MCF 10A (cell line): ENCODE measurements around the gene SUMO2. TPM values are rescaled to one million over a fixed set of nuclear protein-coding genes. Genes with fewer than 3 reads are reported as not detected.
"Not testable (repeated sequence)": the region's sequence is repeated elsewhere in the genome, so short reads cannot be mapped to it uniquely, and the experiment has no call there.

ENCODE experiments used
- BruUV-seq: library from RNA; stranded (reverse); fragments of 400-500 nt; replicated peaks from 2 replicates; lab custom pipeline; 2021; lab: Mats Ljungman, UMichigan
- CTCF ChIA-PET: fragments of 300-600 bp; sonication (Branson Sonifier 250); formaldehyde crosslinking; extraction: SDS; loops from one replicate; lab custom pipeline; 2021; ENCODE audit warnings: antibody characterized with exemption, inconsistent platforms; lab: Yijun Ruan, JAX
- POLR2A ChIA-PET: fragments of 300-600, 350-650 bp; sonication (Branson Sonifier 250); formaldehyde crosslinking; extraction: SDS; loops from one replicate; lab custom pipeline; 2020; ENCODE audit warnings: antibody characterized with exemption, inconsistent platforms; lab: Yijun Ruan, JAX
- DNase-seq: peaks from one replicate; pipeline ENCODE4 v3.0.0-alpha.2; 2018; ENCODE audit not compliant: unreplicated experiment
- H3K27ac Mint-ChIP-seq: one replicate; pipeline ENCODE4 v1.8.0; 2022; ENCODE audit warnings: mild to moderate bottlenecking, low read depth, mixed read lengths; ENCODE audit not compliant: unreplicated experiment
- H3K27me3 Mint-ChIP-seq: one replicate; pipeline ENCODE4 v1.8.0; 2022; ENCODE audit warnings: mixed read lengths; ENCODE audit not compliant: insufficient read depth, unreplicated experiment
- H3K36me3 Mint-ChIP-seq: one replicate; pipeline ENCODE4 v1.8.0; 2022; ENCODE audit warnings: mild to moderate bottlenecking, moderate library complexity, mixed read lengths; ENCODE audit not compliant: insufficient read depth, unreplicated experiment
- H3K4me1 Mint-ChIP-seq: one replicate; pipeline ENCODE4 v1.8.0; 2022; ENCODE audit warnings: mixed read lengths; ENCODE audit not compliant: insufficient read depth, unreplicated experiment
- H3K4me3 Mint-ChIP-seq: one replicate; pipeline ENCODE4 v1.8.0; 2022; ENCODE audit warnings: mild to moderate bottlenecking, moderate library complexity, mixed read lengths; ENCODE audit not compliant: unreplicated experiment
- H3K9me3 Mint-ChIP-seq: one replicate; pipeline ENCODE4 v1.8.0; 2022; ENCODE audit warnings: mixed read lengths; ENCODE audit not compliant: unreplicated experiment
- CTCF ChIP-seq: fragments of 200-600 bp; IDR thresholded peaks from one replicate; pipeline ENCODE4 v1.8.0; 2022; ENCODE audit warnings: antibody characterized with exemption, mild to moderate bottlenecking; ENCODE audit not compliant: unreplicated experiment
- intact Hi-C: fragments of 100-400 bp; cut with micrococcal nuclease; formaldehyde crosslinking; loops from 2 replicates; pipeline ENCODE4 v1.14.1; 2022
- total RNA-seq: library from RNA; stranded (reverse); gene quantifications from 2 replicates; pipeline ENCODE4 v1.2.3, GENCODE V29; 2022

The SUMO2 gene
- total RNA-seq, 1 experiment from 2014 or later, result 186 TPM

GRCh38 chr17:75144816-75145512 is 37.8 kb downstream of the SUMO2 start:
- ChIA-PET POLR2A (interaction anchor here (0.8 to 1.9 kb wide), 4 partner anchors 8 to 37 kb away, joined by 3 to 9 read pairs (median 4); partner anchors contain the start of gene JPT1), CTCF (interaction anchor here (0.7 to 1.9 kb wide), 6 partner anchors 8 to 97 kb away, joined by 3 to 11 read pairs (median 5); partner anchors contain the start of gene NT5C)
- Mint-ChIP-seq H3K4me3 (no peak overlapping the region), H3K9me3 (no peaks in the 10 kb centered on the region), H3K27ac (no peak overlapping the region), H3K4me1 (no peaks in the 10 kb centered on the region), H3K27me3 (no peaks in the 10 kb centered on the region), H3K36me3 (peaks cover 82% of the 10 kb centered on the region)
- BruUV-seq, result no TSS peak
- no peak for TF ChIP-seq CTCF
- no peak for DNase-seq
- intact Hi-C loops, result no loop called here

DNA sequence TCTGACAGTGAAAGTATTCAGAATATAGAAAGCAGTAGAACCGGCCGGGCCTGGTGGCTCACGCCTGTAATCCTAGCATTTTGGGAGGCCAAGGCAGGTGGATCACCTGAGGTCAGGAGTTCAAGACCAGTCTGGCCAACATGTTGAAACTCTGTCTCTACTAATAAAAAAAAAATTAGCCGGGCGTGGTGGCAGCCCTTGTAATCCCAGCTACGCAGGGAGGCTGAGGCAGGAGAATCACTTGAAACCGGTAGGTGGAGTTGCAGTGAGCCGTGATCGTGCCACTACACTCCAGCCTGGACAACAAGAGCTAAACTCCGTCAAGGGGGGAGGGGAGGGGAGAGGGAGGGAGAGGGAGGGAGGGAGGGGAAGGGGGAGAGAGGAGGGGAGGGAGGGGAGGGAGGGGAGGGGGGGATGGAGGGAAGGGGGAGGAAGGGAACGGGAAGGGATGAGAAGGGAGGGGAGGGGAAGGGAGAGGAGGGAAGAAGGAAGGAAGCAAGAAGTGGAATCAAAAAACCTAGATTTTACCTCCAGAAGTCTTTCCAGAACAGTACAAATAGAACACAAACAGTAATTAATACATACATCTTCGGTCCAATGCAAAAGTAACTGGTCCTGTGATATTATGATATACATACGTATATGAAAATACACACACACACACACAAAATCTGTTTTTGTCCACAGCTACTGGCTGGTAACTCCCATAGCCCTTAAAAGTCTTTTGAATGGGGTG is 40.4 kb downstream of the SUMO2 start:
- TF ChIP-seq CTCF, result no peak
- Mint-ChIP-seq H3K4me1 (no peaks in the 10 kb centered on the region), H3K27me3 (no peaks in the 10 kb centered on the region), H3K9me3 (no peaks in the 10 kb centered on the region), H3K36me3 (peaks cover 86% of the 10 kb centered on the region), H3K4me3 (no peak overlapping the region), H3K27ac (no peak overlapping the region)
- no TSS peak for BruUV-seq
- no peak for DNase-seq
- CTCF ChIA-PET, result interaction anchor here (0.9 to 1.2 kb wide), 3 partner anchors 28 to 63 kb away, joined by 3 to 6 read pairs (median 4); partner anchors contain the start of gene NUP85
- POLR2A ChIA-PET, result interaction anchor here (0.8 to 1.5 kb wide), 3 partner anchors 12 to 41 kb away, joined by 3 to 7 read pairs (median 4); partner anchors contain the start of gene SUMO2
- intact Hi-C loops, result no loop called here

DNA sequence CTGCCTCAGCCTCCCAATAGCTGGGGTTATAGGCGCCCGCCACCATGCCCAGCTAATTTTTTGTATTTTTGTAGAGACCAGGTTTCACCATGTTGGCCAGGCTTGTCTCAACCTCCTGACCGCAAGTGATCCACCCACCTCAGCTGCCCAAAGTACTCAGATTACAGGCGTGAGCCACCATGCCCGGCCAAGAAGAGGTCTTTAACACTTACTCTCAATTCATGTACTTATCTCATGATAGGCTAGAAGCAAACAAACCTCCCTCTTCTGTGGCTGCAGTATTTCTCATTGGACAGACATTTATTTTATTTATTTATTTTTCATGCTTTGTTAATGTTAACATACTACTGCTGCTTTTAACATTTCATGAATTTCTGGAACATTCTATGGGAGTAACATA is 44.2 kb downstream of the SUMO2 start:
- intact Hi-C loops, result no loop called here
- no peak for DNase-seq
- TF ChIP-seq CTCF, result no peak
- CTCF ChIA-PET, result interaction anchor here (1.2 kb wide), 1 partner anchor 77 kb away, joined by 4 read pairs; no protein-coding TSS in a partner anchor
- POLR2A ChIA-PET, result interaction anchor here (1.1 to 1.2 kb wide), 2 partner anchors 10 to 15 kb away, joined by 3 to 4 read pairs; no protein-coding TSS in a partner anchor
- Mint-ChIP-seq H3K27ac (no peak overlapping the region), H3K27me3 (no peaks in the 10 kb centered on the region), H3K4me3 (no peak overlapping the region), H3K36me3 (peaks cover 52% of the 10 kb centered on the region), H3K4me1 (no peaks in the 10 kb centered on the region), H3K9me3 (no peaks in the 10 kb centered on the region)
- BruUV-seq, result no TSS peak

GRCh38 chr17:75137762-75138161 is 45.0 kb downstream of the SUMO2 start:
- intact Hi-C loops, H3K4me3 Mint-ChIP-seq, DNase-seq, H3K27me3 Mint-ChIP-seq, BruUV-seq, H3K9me3 Mint-ChIP-seq, H3K27ac Mint-ChIP-seq, H3K4me1 Mint-ChIP-seq: not testable (repeated sequence)
- ChIA-PET CTCF (interaction anchor here (1.2 to 1.4 kb wide), 2 partner anchors 8 to 24 kb away, joined by 6 to 9 read pairs; no protein-coding TSS in a partner anchor), POLR2A (interaction anchor here (1.1 to 1.3 kb wide), 4 partner anchors 8 to 17 kb away, joined by 3 to 4 read pairs (median 4); no protein-coding TSS in a partner anchor)
- H3K36me3 Mint-ChIP-seq, result peaks cover 46% of the 10 kb centered on the region
